ENCODE measurements around the gene SLC5A11. TPM values are rescaled to one million over a fixed set of nuclear protein-coding genes. Genes with fewer than 3 reads are reported as not detected.

SLC5A11 gene
- total and polyA plus RNA-seq, 5 donors from 2014 or later, result not detected

DNA sequence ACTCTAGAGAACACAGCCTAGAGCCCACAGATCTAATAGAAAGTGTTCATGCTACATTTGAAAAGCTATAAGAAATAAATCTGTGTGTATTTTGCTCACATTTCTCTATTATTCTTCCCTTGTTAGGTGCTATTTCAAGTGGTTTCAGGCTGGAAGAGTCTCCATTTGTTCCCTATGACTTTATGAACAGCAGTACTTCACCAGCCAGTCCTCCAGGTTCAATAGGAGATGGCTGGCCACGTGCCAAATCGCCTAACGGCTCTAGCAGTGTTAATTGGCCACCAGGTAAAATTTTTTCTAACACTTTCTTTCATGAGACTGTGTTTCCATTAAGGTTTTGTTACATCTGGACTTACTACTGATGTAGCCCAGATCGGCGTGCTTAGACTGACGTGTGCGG lies 30.7 kb upstream of the SLC5A11 start:
- Mint-ChIP-seq H3K36me3 (peaks cover 50% of the 10 kb centered on the region), H3K27ac (peak overlapping the region in 1 of 3 donors; percentile 67), H3K4me1 (no peaks in the 10 kb centered on the region), H3K9me3 (no peaks in the 10 kb centered on the region), H3K4me3 (no peak overlapping the region), H3K27me3 (no peaks in the 10 kb centered on the region)
- ATAC-seq (ENCODE audit: low read depth in 2 of 2), result no peak
- H3K27me3 ChIP-seq (ENCODE audit: control insufficient read depth, insufficient read depth, low read length), result no peaks in the 10 kb centered on the region
- no peak overlapping the region for H3K4me3 ChIP-seq (ENCODE audit: low read depth, low read length)
- no peaks in the 10 kb centered on the region for H3K9me3 ChIP-seq (ENCODE audit: control insufficient read depth in 2 of 2, low read length in 2 of 2)
- H3K36me3 ChIP-seq (ENCODE audit: control insufficient read depth, insufficient read depth, low read length), result peaks cover 92% of the 10 kb centered on the region
- DNase-seq, result no peak
- no peak overlapping the region for H3K27ac ChIP-seq (ENCODE audit: insufficient read depth, low read length, poor library complexity, severe bottlenecking)
- no peaks in the 10 kb centered on the region for H3K4me1 ChIP-seq (ENCODE audit: control insufficient read depth, insufficient read depth, low read length, poor library complexity, severe bottlenecking)

DNA sequence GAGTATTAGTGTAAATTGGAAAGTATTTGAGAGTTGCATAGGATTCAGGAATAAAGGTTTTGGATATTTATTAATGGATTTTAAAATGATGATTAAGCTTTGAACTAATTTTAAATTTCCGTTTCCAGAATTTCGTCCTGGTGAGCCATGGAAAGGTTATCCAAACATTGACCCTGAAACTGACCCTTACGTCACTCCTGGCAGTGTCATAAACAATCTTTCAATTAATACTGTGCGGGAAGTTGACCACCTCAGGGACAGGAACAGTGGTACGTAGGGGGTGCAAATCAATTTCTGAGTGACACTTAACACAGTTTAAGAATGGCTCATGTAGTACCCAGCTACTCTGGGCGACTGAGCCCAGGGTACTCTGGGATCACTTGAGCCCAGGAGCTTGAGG lies 29.1 kb upstream of the SLC5A11 start:
- H3K4me3 Mint-ChIP-seq, result no peak overlapping the region
- no peak overlapping the region for H3K27ac Mint-ChIP-seq
- no peaks in the 10 kb centered on the region for H3K9me3 ChIP-seq (ENCODE audit: control insufficient read depth in 2 of 2, low read length in 2 of 2)

DNA sequence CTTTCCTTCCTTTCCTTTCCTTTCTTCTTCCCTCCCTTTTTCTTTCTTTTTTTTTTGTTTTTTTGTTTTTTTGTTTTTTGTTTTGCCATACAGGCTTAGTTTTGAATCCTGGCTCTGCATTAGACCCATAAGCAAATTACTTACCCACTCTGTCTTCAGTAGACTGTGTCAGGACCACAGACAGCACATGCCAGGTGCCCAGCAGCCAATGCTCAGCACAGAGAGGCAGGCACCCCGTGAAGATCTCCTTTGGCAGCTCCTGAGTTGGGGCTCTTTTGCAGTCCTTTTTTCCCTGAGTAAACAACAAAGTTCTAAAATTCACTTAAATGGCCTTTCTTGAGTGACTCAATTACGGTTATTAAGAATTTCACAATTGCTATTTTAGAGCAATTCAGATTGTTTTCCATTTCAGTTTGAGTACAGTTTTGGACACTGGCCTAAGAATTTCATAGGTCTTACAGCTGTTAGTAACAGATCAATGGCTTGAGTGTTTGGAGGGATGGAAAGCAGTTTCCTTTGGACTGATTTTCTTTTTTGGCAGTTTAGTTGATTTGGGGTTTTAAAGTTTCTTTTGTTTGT lies 26.2 kb upstream of the SLC5A11 start:
- H3K9me3 ChIP-seq (ENCODE audit: control insufficient read depth in 2 of 2, low read length in 2 of 2), result no peaks in the 10 kb centered on the region
- no peak overlapping the region for H3K4me3 ChIP-seq (ENCODE audit: low read depth, low read length)
- no peaks in the 10 kb centered on the region for H3K4me1 ChIP-seq (ENCODE audit: control insufficient read depth, insufficient read depth, low read length, poor library complexity, severe bottlenecking)
- H3K27me3 Mint-ChIP-seq, result no peaks in the 10 kb centered on the region
- H3K27ac ChIP-seq (ENCODE audit: insufficient read depth, low read length, poor library complexity, severe bottlenecking), result no peak overlapping the region
- DNase-seq (no peak), ATAC-seq (ENCODE audit: low read depth in 2 of 2) (no peak)
- peak overlapping the region in 2 of 3 donors; percentile 54 to 58 for H3K27ac Mint-ChIP-seq
- H3K36me3 Mint-ChIP-seq, result peaks cover 63% of the 10 kb centered on the region
- no peaks in the 10 kb centered on the region for H3K4me1 Mint-ChIP-seq
- no peaks in the 10 kb centered on the region for H3K27me3 ChIP-seq (ENCODE audit: control insufficient read depth, insufficient read depth, low read length)
- no peaks in the 10 kb centered on the region for H3K9me3 Mint-ChIP-seq
- peaks cover 96% of the 10 kb centered on the region for H3K36me3 ChIP-seq (ENCODE audit: control insufficient read depth, insufficient read depth, low read length)
- H3K4me3 Mint-ChIP-seq, result no peak overlapping the region

More for the DNA sequence above, 29.1 kb upstream of the SLC5A11 start:
- no peaks in the 10 kb centered on the region for H3K4me1 ChIP-seq (ENCODE audit: control insufficient read depth, insufficient read depth, low read length, poor library complexity, severe bottlenecking)
- peaks cover 92% of the 10 kb centered on the region for H3K36me3 ChIP-seq (ENCODE audit: control insufficient read depth, insufficient read depth, low read length)
- H3K27me3 ChIP-seq (ENCODE audit: control insufficient read depth, insufficient read depth, low read length), result no peaks in the 10 kb centered on the region
- Mint-ChIP-seq H3K27me3 (no peaks in the 10 kb centered on the region), H3K36me3 (peaks cover 55% of the 10 kb centered on the region), H3K4me1 (no peaks in the 10 kb centered on the region), H3K9me3 (no peaks in the 10 kb centered on the region)
- ATAC-seq (ENCODE audit: low read depth in 2 of 2) (no peak), DNase-seq (no peak)
- no peak overlapping the region for H3K4me3 ChIP-seq (ENCODE audit: low read depth, low read length)
- no peak overlapping the region for H3K27ac ChIP-seq (ENCODE audit: insufficient read depth, low read length, poor library complexity, severe bottlenecking)

DNA sequence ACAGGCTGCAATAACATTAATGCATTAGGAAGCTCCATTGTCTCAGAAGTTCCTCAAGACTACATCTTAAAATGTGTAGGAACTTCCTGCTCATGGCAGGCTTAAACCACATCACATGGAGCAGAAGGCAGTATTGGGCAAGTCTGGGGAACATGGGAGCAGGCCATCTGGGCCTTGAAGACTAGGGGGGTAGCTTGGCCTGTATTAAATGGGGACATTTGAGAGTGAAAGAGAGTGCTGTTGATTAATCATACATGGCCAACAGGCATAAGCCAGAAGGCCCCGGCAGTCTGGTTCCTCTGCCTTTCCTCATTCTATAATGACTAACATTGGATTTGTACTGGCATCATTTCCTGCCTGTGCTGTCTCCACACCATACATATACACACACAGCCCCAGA lies 25.2 kb upstream of the SLC5A11 start:
- H3K4me3 ChIP-seq (ENCODE audit: low read depth, low read length), result no peak overlapping the region
- H3K36me3 ChIP-seq (ENCODE audit: control insufficient read depth, insufficient read depth, low read length), result peaks cover 88% of the 10 kb centered on the region
- no peaks in the 10 kb centered on the region for H3K27me3 Mint-ChIP-seq
- no peak overlapping the region for H3K4me3 Mint-ChIP-seq
- no peaks in the 10 kb centered on the region for H3K4me1 Mint-ChIP-seq
- peak overlapping the region in 2 of 3 donors; percentile 44 to 46 for H3K27ac Mint-ChIP-seq
- no peak for DNase-seq
- no peaks in the 10 kb centered on the region for H3K9me3 ChIP-seq (ENCODE audit: control insufficient read depth in 2 of 2, low read length in 2 of 2)
- H3K27me3 ChIP-seq (ENCODE audit: control insufficient read depth, insufficient read depth, low read length), result no peaks in the 10 kb centered on the region
- no peak for ATAC-seq (ENCODE audit: low read depth in 2 of 2)
- no peak overlapping the region for H3K27ac ChIP-seq (ENCODE audit: insufficient read depth, low read length, poor library complexity, severe bottlenecking)
- H3K9me3 Mint-ChIP-seq, result no peaks in the 10 kb centered on the region
- peaks cover 60% of the 10 kb centered on the region for H3K36me3 Mint-ChIP-seq
- H3K4me1 ChIP-seq (ENCODE audit: control insufficient read depth, insufficient read depth, low read length, poor library complexity, severe bottlenecking), result no peaks in the 10 kb centered on the region

DNA sequence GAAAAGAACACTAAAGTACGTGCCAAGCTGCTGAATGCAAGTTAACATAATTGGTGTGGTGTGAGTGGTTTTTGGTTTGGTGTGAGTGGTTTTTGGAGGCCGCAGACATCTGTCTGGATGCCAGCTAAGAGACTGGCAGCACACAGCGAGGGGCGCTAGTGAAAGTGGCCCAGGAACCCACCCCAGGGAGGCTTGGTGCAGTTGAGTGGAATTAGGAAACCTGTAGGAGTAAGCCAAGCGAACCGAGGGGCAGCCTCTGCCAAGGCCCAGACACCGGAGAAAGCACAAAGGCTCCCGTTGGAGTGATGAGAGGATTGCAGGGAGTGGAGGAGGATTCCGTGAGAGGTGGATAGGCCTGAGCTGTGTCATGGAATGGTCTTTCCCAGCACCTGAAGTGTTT lies 24.6 kb upstream of the SLC5A11 start:
- H3K36me3 ChIP-seq (ENCODE audit: control insufficient read depth, insufficient read depth, low read length), result peaks cover 89% of the 10 kb centered on the region
- Mint-ChIP-seq H3K27me3 (no peaks in the 10 kb centered on the region), H3K4me3 (no peak overlapping the region), H3K27ac (peak overlapping the region in 1 of 3 donors; percentile 44), H3K36me3 (peaks cover 66% of the 10 kb centered on the region), H3K4me1 (no peaks in the 10 kb centered on the region), H3K9me3 (no peaks in the 10 kb centered on the region)
- no peaks in the 10 kb centered on the region for H3K27me3 ChIP-seq (ENCODE audit: control insufficient read depth, insufficient read depth, low read length)
- no peak for ATAC-seq (ENCODE audit: low read depth in 2 of 2)
- H3K9me3 ChIP-seq (ENCODE audit: control insufficient read depth in 2 of 2, low read length in 2 of 2), result no peaks in the 10 kb centered on the region
- DNase-seq, result no peak
- no peaks in the 10 kb centered on the region for H3K4me1 ChIP-seq (ENCODE audit: control insufficient read depth, insufficient read depth, low read length, poor library complexity, severe bottlenecking)
- H3K27ac ChIP-seq (ENCODE audit: insufficient read depth, low read length, poor library complexity, severe bottlenecking), result no peak overlapping the region
- no peak overlapping the region for H3K4me3 ChIP-seq (ENCODE audit: low read depth, low read length)

DNA sequence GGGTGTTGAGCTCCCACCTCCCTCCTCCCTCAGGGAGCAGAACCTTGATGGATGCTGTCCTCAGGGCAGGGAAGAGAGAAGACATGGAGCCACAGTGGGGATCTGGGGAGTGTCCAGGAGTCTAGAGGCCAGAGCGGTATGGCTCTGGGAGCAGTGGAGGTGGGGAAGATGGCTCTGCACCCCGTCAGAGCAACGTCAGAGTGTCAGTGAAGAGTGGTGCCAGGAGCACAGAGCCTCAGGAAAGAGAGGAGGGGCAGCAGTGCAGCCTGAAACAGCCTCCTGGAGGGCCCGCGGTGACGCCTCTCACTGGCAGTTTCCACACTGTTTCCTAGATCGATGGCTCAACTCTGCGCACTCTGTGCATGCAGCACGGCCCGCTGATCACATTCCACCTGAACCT lies 23.2 kb upstream of the SLC5A11 start:
- Histone ChIP-seq H3K9me3 (ENCODE audit: control insufficient read depth in 2 of 2, low read length in 2 of 2) (no peaks in the 10 kb centered on the region), H3K36me3 (ENCODE audit: control insufficient read depth, insufficient read depth, low read length) (peaks cover 84% of the 10 kb centered on the region), H3K27ac (ENCODE audit: insufficient read depth, low read length, poor library complexity, severe bottlenecking) (no peak overlapping the region), H3K4me3 (ENCODE audit: low read depth, low read length) (no peak overlapping the region), H3K4me1 (ENCODE audit: control insufficient read depth, insufficient read depth, low read length, poor library complexity, severe bottlenecking) (no peaks in the 10 kb centered on the region), H3K27me3 (ENCODE audit: control insufficient read depth, insufficient read depth, low read length) (no peaks in the 10 kb centered on the region)
- Mint-ChIP-seq H3K4me1 (no peaks in the 10 kb centered on the region), H3K9me3 (no peaks in the 10 kb centered on the region), H3K4me3 (no peak overlapping the region), H3K36me3 (peaks cover 73% of the 10 kb centered on the region), H3K27me3 (no peaks in the 10 kb centered on the region), H3K27ac (peak overlapping the region in 2 of 3 donors; percentile 26 to 67)
- ATAC-seq (ENCODE audit: low read depth in 2 of 2), result no peak
- no peak for DNase-seq

DNA sequence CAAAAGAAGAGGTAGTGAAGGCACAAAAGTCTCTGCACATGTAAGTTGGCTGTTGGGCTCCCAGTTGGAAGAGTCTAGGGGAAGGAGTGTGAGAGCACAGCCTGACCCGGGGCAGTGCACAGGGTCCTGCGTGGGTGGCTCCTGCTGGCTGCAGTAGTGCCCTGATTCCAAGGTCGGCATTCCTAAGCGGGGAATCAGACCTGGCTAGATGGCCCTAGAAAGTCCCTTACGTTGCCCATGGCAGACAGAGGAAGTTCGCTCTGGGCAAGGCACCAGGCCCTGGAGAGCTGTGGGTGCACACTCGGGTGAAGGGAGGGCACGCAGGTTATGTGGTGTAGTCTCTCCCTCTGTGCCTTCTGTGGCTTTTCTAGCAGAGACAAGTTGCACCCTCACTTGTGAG lies 22.8 kb upstream of the SLC5A11 start:
- Mint-ChIP-seq H3K27me3 (no peaks in the 10 kb centered on the region), H3K9me3 (no peaks in the 10 kb centered on the region), H3K4me1 (no peaks in the 10 kb centered on the region), H3K36me3 (peaks cover 69% of the 10 kb centered on the region), H3K27ac (no peak overlapping the region), H3K4me3 (no peak overlapping the region)
- Histone ChIP-seq H3K9me3 (ENCODE audit: control insufficient read depth in 2 of 2, low read length in 2 of 2) (no peaks in the 10 kb centered on the region), H3K27ac (ENCODE audit: insufficient read depth, low read length, poor library complexity, severe bottlenecking) (no peak overlapping the region), H3K36me3 (ENCODE audit: control insufficient read depth, insufficient read depth, low read length) (peaks cover 83% of the 10 kb centered on the region), H3K4me3 (ENCODE audit: low read depth, low read length) (no peak overlapping the region), H3K27me3 (ENCODE audit: control insufficient read depth, insufficient read depth, low read length) (no peaks in the 10 kb centered on the region), H3K4me1 (ENCODE audit: control insufficient read depth, insufficient read depth, low read length, poor library complexity, severe bottlenecking) (no peaks in the 10 kb centered on the region)
- ATAC-seq (ENCODE audit: low read depth in 2 of 2) (no peak), DNase-seq (no peak)

DNA sequence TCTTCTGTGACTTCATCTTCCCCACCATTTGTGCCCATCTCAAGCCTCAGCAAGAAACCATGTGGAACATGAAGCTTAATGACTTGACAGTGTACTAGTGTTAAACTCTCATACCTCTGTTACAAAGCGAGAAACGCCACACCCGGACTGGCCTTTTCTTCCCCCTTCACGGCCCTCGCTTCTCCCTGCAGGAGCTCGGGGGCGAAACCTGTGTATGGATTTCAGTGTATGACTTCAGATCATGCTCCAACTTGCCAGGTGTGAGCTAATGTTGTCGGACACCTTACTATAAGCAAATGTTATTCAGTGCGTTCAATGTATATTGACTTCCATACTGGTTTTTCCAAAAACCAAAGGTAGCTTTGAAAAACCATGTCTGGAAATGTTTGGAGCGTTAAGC lies 20.1 kb upstream of the SLC5A11 start:
- Mint-ChIP-seq H3K27me3 (no peaks in the 10 kb centered on the region), H3K36me3 (peaks cover 47% of the 10 kb centered on the region), H3K9me3 (no peaks in the 10 kb centered on the region), H3K27ac (no peak overlapping the region), H3K4me1 (no peaks in the 10 kb centered on the region), H3K4me3 (no peak overlapping the region)
- no peak overlapping the region for H3K27ac ChIP-seq (ENCODE audit: insufficient read depth, low read length, poor library complexity, severe bottlenecking)
- no peaks in the 10 kb centered on the region for H3K9me3 ChIP-seq (ENCODE audit: control insufficient read depth in 2 of 2, low read length in 2 of 2)
- H3K4me3 ChIP-seq (ENCODE audit: low read depth, low read length), result no peak overlapping the region
- H3K4me1 ChIP-seq (ENCODE audit: control insufficient read depth, insufficient read depth, low read length, poor library complexity, severe bottlenecking), result no peaks in the 10 kb centered on the region
- DNase-seq (no peak), ATAC-seq (ENCODE audit: low read depth in 2 of 2) (no peak)
- H3K27me3 ChIP-seq (ENCODE audit: control insufficient read depth, insufficient read depth, low read length), result no peaks in the 10 kb centered on the region
- H3K36me3 ChIP-seq (ENCODE audit: control insufficient read depth, insufficient read depth, low read length), result peaks cover 60% of the 10 kb centered on the region

All from CD4-positive, CD25-positive, alpha-beta regulatory T cell (primary cell).